ENCODE measurements around the gene LIF.

- TF ChIP-seq CTCF (tag by site-specific recombination; IDR thresholded peaks at IDR 0.05) (no peak), ZNF660 (tag by site-specific recombination; IDR thresholded peaks at IDR 0.05) (no peak), ZNF248 (tag by site-specific recombination; IDR thresholded peaks at IDR 0.05) (no peak), ZNF639 (tag by site-specific recombination; IDR thresholded peaks at IDR 0.05) (no peak), RBAK (tag by site-specific recombination; IDR thresholded peaks at IDR 0.05) (no peak), ZNF18 (tag by site-specific recombination; IDR thresholded peaks at IDR 0.05) (no peak), ZNF600 (tag by site-specific recombination; IDR thresholded peaks at IDR 0.05) (no peak), ZNF529 (tag by site-specific recombination; IDR thresholded peaks at IDR 0.05; ENCODE audit: insufficient replicate concordance) (no peak), ZNF776 (tag by site-specific recombination; IDR thresholded peaks at IDR 0.05; ENCODE audit: borderline replicate concordance) (no peak), ZBTB10 (tag by site-specific recombination; IDR thresholded peaks at IDR 0.05) (no peak), ZNF175 (tag by site-specific recombination; IDR thresholded peaks at IDR 0.05) (no peak), SETDB1 (IDR thresholded peaks at IDR 0.05; ENCODE audit: insufficient read length, low read length) (no peak), ZBTB1 (tag by site-specific recombination; IDR thresholded peaks at IDR 0.05) (no peak), HOXD13 (CRISPR knock-in tag; IDR thresholded peaks at IDR 0.05; ENCODE audit: borderline replicate concordance) (no peak)
These were observed 56.0 kb downstream of the LIF start for GRCh38 chr22:30190574-30190973.

Data from HEK293 (cell line).